ENCODE measurements around the gene OR8B4.
"Not testable (repeated sequence)": the region's sequence is repeated elsewhere in the genome, so short reads cannot be mapped to it uniquely, and the experiment has no call there.

OR8B4 gene

DNA sequence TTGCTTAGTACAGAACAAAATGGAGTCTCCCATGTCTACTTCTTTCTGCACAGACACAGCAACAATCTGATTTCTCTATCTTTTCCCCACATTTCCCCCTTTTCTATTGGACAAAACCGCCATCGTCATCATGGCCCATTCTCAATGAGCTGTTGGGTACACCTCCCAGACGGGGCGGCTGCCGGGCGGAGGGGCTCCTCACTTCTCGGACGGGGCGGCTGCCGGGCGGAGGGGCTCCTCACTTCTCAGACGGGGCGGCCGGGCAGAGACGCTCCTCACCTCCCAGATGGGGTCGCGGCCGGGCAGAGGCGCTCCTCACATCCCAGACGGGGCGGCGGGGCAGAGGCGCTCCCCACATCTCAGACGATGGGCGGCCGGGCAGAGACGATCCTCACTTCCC is 21.5 kb downstream of the OR8B4 start:
- not testable (repeated sequence) for FAIRE-seq

DNA sequence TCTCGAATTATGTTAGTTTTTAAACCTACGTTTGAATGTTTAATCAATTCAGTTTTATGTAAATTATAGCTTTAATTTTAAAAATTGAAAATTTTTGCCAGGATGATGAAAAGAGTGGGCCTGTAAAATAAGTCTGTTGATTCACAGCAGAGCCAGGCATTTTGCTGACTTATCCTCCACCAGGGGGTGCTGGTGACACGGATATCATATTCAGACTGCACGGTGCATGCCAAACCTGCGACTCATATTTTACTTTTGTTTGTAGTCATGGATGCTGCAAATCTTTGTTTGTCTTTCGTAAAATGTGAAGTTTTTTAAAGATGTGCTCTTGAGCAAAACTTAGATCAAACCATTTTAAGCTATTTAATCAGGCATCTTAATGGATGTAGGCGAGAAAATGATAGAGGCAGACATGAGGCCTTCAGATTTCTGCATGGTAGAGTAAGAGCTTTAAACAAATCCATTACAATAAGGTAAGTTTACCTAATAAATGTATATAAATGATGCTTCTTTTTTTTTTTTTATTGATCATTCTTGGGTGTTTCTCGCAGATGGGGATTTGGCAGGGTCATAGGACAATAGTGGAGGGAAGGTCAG is 22.2 kb downstream of the OR8B4 start:
- FAIRE-seq: peak; percentile 75

DNA sequence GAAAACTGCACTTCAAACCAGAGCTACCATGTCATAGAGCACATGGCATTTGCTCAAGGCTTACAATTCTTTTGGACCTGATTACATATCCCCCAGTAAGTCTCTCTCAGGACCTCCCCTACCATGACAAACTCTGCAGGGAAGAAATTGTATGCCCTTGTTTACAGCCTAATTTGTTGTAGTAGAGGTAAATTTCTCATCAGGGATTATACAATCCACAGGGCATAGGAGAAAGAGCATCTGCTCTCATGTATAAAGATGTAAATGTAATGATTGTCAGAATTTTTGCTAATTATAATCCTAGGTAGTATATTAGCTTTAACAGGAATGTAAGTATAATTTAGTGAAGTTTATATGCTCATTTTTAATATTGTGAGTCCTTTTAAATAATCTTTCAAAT is 25.7 kb downstream of the OR8B4 start, which contains the start of gene OR8B3:
TSS of gene OR8B3 (minus strand) at position 101 of the 400 bp plus-strand sequence. CDS start 1,673 bp downstream, outside the sequence.
- no peak for FAIRE-seq

DNA sequence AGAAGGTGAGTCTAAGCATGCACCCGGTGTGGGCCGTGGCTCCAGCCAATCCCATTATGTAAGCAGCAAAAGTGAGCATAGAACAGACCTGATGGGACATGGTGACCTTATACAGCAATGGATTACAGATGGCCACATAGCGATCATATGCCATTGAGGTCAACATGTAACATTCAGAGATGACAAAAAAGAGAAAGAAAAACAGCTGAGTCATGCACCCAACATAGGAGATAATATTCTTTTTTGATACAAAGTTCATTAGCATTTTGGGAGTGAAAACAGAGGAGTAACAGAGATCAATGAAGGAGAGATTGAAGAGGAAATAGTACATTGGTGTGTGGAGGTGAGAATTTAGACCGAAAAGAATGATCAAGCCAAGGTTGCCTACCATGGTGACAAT is 27.8 kb downstream of the OR8B4 start:
- FAIRE-seq: not testable (repeated sequence)

DNA sequence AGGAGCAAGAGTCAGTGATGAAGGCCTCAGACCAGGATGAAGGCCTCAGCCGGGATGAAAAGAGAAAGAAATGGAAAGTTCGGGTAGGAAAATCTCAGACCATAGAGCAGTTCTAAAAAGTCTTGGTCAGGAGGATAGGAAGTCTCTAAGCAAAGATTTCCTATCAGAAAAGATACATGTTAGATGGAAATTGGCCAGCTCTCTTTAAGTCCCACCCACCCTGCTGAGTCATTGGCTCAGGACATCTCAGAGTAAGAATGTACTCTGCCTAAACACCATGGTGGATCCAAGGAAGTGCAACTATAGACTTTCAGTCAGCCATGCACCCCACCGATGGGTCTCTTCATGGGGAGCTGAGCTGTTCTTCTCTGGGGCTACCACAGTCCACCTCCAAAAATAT is 30.3 kb downstream of the OR8B4 start:
- no peak for FAIRE-seq

DNA sequence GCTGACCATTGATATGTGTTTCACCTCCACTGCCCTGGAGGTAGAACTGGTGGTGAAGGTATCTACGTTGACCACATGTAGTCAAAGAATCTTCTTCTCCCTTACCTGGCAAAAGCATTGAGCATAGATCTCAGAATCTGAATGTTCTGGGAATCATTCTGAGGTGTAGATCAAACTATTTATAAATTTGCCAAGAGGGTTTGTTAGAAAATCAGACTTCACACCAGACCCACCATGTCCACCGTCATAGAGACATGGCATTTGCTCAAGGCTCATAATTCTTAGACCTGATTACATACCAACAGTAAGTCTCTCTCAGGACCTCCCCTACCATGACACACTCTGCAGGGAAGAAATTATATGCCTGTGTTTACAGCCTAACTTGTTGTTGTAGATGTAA is 40.3 kb downstream of the OR8B4 start, which contains the start of gene OR8B2:
TSS of gene OR8B2 (minus strand) at position 101 of the 400 bp plus-strand sequence. CDS start 1,156 bp downstream, outside the sequence.
- FAIRE-seq: no peak

DNA sequence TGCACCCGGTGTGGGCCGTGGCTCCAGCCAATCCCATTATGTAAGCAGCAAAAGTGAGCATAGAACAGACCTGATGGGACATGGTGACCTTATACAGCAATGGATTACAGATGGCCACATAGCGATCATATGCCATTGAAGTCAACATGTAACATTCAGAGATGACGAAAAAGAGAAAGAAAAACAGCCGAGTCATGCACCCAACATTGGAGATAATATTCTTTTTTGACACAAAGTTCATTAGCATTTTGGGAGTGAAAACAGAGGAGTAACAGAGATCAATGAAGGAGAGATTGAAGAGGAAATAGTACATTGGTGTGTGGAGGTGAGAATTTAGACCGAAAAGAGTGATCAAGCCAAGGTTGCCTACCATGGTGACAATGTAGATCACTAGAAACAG is 41.8 kb downstream of the OR8B4 start:
- FAIRE-seq: not testable (repeated sequence)

DNA sequence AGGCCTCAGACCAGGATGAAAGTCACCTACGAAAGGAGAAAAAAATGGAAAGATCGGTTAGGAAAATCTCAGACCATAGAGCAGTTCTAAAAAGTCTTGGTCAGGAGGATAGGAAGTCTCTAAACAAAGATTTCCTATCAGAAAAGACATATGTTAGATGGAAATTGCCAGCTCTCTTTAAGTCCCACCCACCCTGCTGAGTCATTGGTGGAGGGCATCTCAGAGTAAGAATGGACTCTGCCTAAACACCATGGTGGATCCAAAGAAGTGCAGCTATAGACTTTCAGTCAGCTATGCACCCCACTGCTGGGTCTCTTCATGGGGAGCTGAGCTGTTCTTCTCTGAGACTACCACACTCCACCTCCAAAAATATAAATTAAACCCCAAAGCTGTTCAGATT is 44.1 kb downstream of the OR8B4 start:
- FAIRE-seq: no peak

DNA sequence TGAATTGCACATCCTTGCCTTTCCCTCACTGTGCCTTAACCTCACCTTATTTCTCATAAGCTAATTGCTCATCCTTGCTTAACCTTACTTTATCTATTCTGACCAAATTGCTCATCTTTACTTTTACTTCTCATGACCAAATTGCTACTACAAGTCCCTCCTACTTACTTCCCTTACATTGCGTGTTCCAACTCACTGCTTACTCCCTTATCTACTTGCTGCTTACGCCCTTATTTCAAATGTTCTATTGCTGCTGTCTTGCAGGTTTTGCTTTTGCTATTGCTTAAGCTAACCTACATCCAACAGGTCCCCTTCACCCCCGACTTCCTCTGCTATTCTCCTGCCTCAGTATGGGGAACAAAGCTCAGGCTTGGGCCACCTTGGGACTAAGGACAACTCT is 48.4 kb downstream of the OR8B4 start:
- no peak for FAIRE-seq

Measured in TTC549 (cell line).